Colonic mucosa (tissue), 4 donors: ENCODE measurements around the gene APOBEC3F. TPM values are rescaled to one million over a fixed set of nuclear protein-coding genes. Genes with fewer than 3 reads are reported as not detected.

Experiments used
- DNase-seq: peaks from one replicate; pipeline ENCODE4 v3.0.0-alpha.2; 2020
- H3K27ac ChIP-seq: fragments of 200-600 bp; one replicate; pipeline ENCODE4 v1.8.0; 2021
- H3K27me3 ChIP-seq: fragments of 200-600 bp; one replicate; pipeline ENCODE4 v1.8.0; 2021
- H3K36me3 ChIP-seq: fragments of 200-600 bp; one replicate; pipeline ENCODE4 v1.8.0; 2021
- H3K4me1 ChIP-seq: fragments of 200-600 bp; one replicate; pipeline ENCODE4 v1.8.0; 2021; ENCODE audit warnings: mild to moderate bottlenecking
- H3K4me3 ChIP-seq: fragments of 200-600 bp; one replicate; pipeline ENCODE4 v1.8.0; 2021
- H3K9ac ChIP-seq, 2 donors: one replicate each; pipeline ENCODE4 v1.7.0; 2013; ENCODE audit warnings: control low read depth in 2 of 2, low read depth in 2 of 2, low read length in 2 of 2
- H3K9me3 ChIP-seq: fragments of 200-600 bp; one replicate; pipeline ENCODE4 v1.8.0; 2021
- intact Hi-C: fragments of 100-400 bp; cut with DNase I; formaldehyde crosslinking; loops from one replicate; pipeline ENCODE4 v1.14.1; 2022
- total RNA-seq, 2 donors: library from RNA; stranded (reverse); fragmentation: NEBNext Ultra II Directional in 1 of 2; extraction: Animal tissue kit (Norgen Biotek cat#: 25700) in 1 of 2; gene quantifications; one replicate each; pipeline ENCODE4 v1.2.1, GENCODE V29; 2021
- TF ChIP-seq, protein P1 (sequence below): fragments of 200-600 bp; IDR thresholded peaks from one replicate; pipeline ENCODE4 v1.8.0; 2022; ENCODE audit warnings: antibody characterized with exemption, mild to moderate bottlenecking
- donor health status: healthy.
- donor health status: DM: no; HTN: no; CAD: no.
- donor health status: DM: no; HTN: no; CAD: no.

APOBEC3F gene
- total RNA-seq, 2 donors from 2014 or later: 7.0 to 7.3 TPM

- no peaks in the 10 kb centered on the region for H3K27me3 ChIP-seq
- TF ChIP-seq, protein P1, sequence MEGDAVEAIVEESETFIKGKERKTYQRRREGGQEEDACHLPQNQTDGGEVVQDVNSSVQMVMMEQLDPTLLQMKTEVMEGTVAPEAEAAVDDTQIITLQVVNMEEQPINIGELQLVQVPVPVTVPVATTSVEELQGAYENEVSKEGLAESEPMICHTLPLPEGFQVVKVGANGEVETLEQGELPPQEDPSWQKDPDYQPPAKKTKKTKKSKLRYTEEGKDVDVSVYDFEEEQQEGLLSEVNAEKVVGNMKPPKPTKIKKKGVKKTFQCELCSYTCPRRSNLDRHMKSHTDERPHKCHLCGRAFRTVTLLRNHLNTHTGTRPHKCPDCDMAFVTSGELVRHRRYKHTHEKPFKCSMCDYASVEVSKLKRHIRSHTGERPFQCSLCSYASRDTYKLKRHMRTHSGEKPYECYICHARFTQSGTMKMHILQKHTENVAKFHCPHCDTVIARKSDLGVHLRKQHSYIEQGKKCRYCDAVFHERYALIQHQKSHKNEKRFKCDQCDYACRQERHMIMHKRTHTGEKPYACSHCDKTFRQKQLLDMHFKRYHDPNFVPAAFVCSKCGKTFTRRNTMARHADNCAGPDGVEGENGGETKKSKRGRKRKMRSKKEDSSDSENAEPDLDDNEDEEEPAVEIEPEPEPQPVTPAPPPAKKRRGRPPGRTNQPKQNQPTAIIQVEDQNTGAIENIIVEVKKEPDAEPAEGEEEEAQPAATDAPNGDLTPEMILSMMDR: no peak
- no peaks in the 10 kb centered on the region for H3K9me3 ChIP-seq
- intact Hi-C loops: no loop called here
- no peaks in the 10 kb centered on the region for H3K36me3 ChIP-seq
- DNase-seq: no peak
- no peak overlapping the region for H3K4me3 ChIP-seq
- H3K27ac ChIP-seq: no peak overlapping the region
- H3K9ac ChIP-seq: no peak overlapping the region
- H3K4me1 ChIP-seq: no peaks in the 10 kb centered on the region
Observed at GRCh38 chr22:39083212-39084165, 42.8 kb downstream of the APOBEC3F start.

- intact Hi-C loops: no loop called here
- H3K27ac ChIP-seq: no peak overlapping the region
- TF ChIP-seq, protein P1: no peak
- DNase-seq: no peak
- H3K4me1 ChIP-seq: no peaks in the 10 kb centered on the region
- no peaks in the 10 kb centered on the region for H3K36me3 ChIP-seq
- H3K4me3 ChIP-seq: no peak overlapping the region
- H3K27me3 ChIP-seq: no peaks in the 10 kb centered on the region
- no peak overlapping the region for H3K9ac ChIP-seq
- no peaks in the 10 kb centered on the region for H3K9me3 ChIP-seq
Observed at GRCh38 chr22:39084666-39085065, 44.0 kb downstream of the APOBEC3F start.

GRCh38 chr22:39087098-39087497, 46.4 kb downstream of the APOBEC3F start:
- DNase-seq: no peak
- Histone ChIP-seq H3K27ac (no peak overlapping the region), H3K9me3 (no peaks in the 10 kb centered on the region), H3K4me1 (no peaks in the 10 kb centered on the region), H3K9ac (no peak overlapping the region), H3K27me3 (no peaks in the 10 kb centered on the region), H3K36me3 (no peaks in the 10 kb centered on the region), H3K4me3 (no peak overlapping the region)
- intact Hi-C loops: no loop called here
- TF ChIP-seq, protein P1: no peak

DNA sequence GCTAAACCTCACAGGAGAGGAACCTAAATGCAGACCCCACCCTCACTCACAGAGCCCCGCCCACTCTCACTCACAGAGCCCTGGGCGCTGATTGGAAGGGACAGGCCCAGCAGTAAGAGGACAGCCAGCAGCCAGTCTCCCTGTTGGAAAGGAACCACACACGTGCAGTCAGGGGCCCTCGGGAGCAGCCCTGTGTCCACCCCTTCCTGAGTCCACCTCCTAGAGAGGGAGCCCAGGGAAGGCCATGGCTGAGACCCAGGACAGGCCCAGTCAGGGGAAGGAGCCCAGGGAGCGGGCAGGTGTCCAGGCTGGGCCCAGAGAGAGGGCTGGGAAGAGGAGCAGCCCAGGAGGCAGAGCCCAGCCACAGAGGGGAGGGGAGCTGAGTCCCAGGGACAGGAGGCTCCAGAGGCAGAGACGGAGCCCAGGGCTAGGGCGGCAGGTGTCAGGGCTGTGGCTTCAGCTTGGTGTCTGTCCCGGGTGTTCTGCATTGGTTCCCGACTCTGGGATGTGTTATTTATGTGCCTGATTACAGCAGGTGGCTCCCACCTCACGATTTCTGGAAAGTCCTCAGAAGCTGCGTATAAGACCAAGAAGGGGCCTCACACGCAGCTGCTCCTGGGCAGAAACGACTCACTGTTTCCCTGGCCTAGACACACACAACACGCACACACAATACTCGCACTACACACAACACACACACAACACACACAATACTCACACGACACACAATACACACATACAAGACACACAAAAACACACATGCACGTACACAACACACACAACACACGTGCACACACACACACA, 47.4 kb downstream of the APOBEC3F start:
- Histone ChIP-seq H3K4me1 (no peaks in the 10 kb centered on the region), H3K27ac (no peak overlapping the region), H3K27me3 (no peaks in the 10 kb centered on the region), H3K9me3 (no peaks in the 10 kb centered on the region), H3K36me3 (no peaks in the 10 kb centered on the region), H3K4me3 (no peak overlapping the region), H3K9ac (no peak overlapping the region)
- TF ChIP-seq, protein P1: no peak
- intact Hi-C loops: no loop called here
- DNase-seq: no peak

DNA sequence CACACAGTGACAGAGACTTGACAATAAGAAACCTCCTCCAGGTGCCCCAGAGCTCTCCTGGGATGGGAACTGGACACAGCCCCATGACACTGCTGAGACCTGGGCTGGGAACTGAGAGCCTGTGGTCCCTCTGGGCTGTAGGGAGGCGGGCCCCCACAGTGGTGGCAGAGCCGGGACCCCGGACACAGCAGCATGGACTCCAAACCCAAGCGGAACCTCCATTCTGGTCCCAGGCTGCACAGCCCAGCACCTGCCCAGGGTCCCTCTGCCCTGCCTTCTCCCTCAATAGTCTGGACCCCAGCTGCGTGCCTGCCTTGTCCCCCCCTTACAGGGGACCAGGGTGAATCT, 48.0 kb downstream of the APOBEC3F start:
- no peak overlapping the region for H3K4me3 ChIP-seq
- no peak overlapping the region for H3K27ac ChIP-seq
- H3K27me3 ChIP-seq: no peaks in the 10 kb centered on the region
- DNase-seq: no peak
- intact Hi-C loops: no loop called here
- TF ChIP-seq, protein P1: no peak
- H3K9ac ChIP-seq: no peak overlapping the region
- H3K9me3 ChIP-seq: no peaks in the 10 kb centered on the region
- no peaks in the 10 kb centered on the region for H3K36me3 ChIP-seq
- no peaks in the 10 kb centered on the region for H3K4me1 ChIP-seq
